ENCODE data around the gene CHN2.

DNA sequence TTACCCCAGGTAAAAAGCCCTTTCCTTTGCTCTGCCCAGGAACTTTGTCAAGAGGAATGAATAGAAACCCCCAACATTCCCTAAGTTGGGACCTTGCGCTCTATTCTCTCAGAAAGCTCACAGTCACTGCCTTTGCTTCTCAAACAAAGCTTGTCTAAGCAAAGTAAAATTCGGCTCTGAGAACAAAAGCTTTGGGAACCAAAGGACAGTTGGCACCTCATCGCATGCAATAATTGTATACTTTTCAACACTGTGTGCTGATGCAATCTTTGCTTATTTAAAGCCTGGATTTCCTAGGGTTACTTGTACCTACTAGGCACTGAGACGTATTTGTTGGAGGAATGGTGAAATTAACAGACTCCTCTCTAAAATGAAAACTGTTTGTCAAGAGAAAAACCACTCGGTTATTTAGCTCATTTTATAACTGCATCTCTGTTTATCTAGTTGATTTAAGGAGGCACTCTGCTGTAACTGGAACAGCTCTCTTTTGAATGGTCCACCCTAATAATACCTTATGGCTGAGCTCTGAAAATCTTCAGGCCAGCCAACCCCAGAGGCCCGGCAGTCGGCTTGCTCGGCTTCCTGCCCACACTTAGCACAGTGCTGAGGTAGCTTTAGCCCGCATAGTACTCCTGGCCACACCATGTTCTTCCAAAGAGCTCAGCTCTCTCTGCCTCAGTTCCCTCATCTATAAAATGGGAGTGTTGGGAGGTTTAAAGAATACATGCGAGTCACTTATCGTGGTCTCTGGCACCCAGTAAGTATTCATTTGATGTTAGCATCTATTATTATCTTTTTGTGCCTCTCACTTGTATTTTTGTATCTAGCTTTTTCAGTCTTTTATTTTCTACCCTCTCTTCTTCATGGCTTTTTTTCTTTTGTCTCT, 288.9 kb downstream of the CHN2 start:
- TF ChIP-seq POLR2A (IDR thresholded peaks at IDR 0.05; ENCODE audit: low read depth, low read length) (no peak), POLR2AphosphoS5 (IDR thresholded peaks at IDR 0.05; ENCODE audit: low read depth, low read length) (no peak), TAF1 (IDR thresholded peaks at IDR 0.05; ENCODE audit: borderline replicate concordance, low read depth, low read length) (no peak)

Measured in GM12892 (cell line).